NCI-H510A treated with DMSO at 0.1 percent for 48 hours (cell line): ENCODE data around the gene IER5.

Experiments used
- DNase-seq: peaks from one replicate; lab custom pipeline; 2025; lab: John Stamatoyannopoulos, UW

IER5 gene

GRCh38 chr1:181134543-181135436 is 46.3 kb downstream of the IER5 start:
- peak; percentile 45 for DNase-seq

GRCh38 chr1:181135437-181135731 is 46.9 kb downstream of the IER5 start:
- DNase-seq, result peak; percentile 21

GRCh38 chr1:181135815-181136737 is 47.6 kb downstream of the IER5 start:
- no peak for DNase-seq

- DNase-seq, result no peak
Measured at GRCh38 chr1:181136738-181137122, 48.2 kb downstream of the IER5 start.

GRCh38 chr1:181137217-181137743 is 48.8 kb downstream of the IER5 start:
- no peak for DNase-seq

GRCh38 chr1:181139631-181140061 is 51.1 kb downstream of the IER5 start:
- DNase-seq, result no peak

- no peak for DNase-seq
Measured at GRCh38 chr1:181140398-181140797, 51.9 kb downstream of the IER5 start.

GRCh38 chr1:181140891-181141290 is 52.4 kb downstream of the IER5 start:
- DNase-seq, result no peak

- no peak for DNase-seq
Measured at GRCh38 chr1:181141431-181141910, 53.0 kb downstream of the IER5 start.
